Upper lobe of left lung (tissue), 6 donors: ENCODE data around the gene SORL1. TPM values are rescaled to one million over a fixed set of nuclear protein-coding genes. Genes with fewer than 3 reads are reported as not detected.

Source experiments
- ATAC-seq, 2 donors: fragments of 200-7000 bp; cut with Tn5 transposase; one replicate each; pipeline ENCODE4 v1.9.1; 2022; ENCODE audit warnings: mild to moderate bottlenecking in 2 of 2, moderate library complexity in 2 of 2; ENCODE audit not compliant: low FRiP score in 2 of 2
- DNase-seq, 2 donors: peaks; one replicate each; pipeline ENCODE4 v3.0.0-alpha.2; 2019 to 2020
- H3K27ac ChIP-seq, 4 donors: fragments of 200-600 bp; sonication (generic); one replicate each; pipeline ENCODE4 v1.5.1; 2016 to 2019
- H3K27me3 ChIP-seq, 4 donors: fragments of 200-600 bp; sonication (generic); one replicate each; pipeline ENCODE4 v1.5.1; 2017 to 2019
- H3K36me3 ChIP-seq, 4 donors: fragments of 200-600 bp; sonication (generic); one replicate each; pipeline ENCODE4 v1.5.1; 2016 to 2019
- H3K4me1 ChIP-seq, 4 donors: fragments of 200-600 bp; sonication (generic); one replicate each; pipeline ENCODE4 v1.5.1; 2018 to 2019
- H3K4me3 ChIP-seq, 4 donors: fragments of 200-600 bp; sonication (generic); one replicate each; pipeline ENCODE4 v1.5.1; 2017 to 2019; ENCODE audit warnings: mild to moderate bottlenecking in 2 of 4, moderate library complexity in 1 of 4
- H3K9me3 ChIP-seq, 4 donors: fragments of 200-600 bp; sonication (generic); one replicate each; pipeline ENCODE4 v1.5.1; 2018 to 2019
- EP300 ChIP-seq, 4 donors: sonication (generic); formaldehyde crosslinking; IDR thresholded peaks; one replicate each; pipeline ENCODE4 v1.5.1; 2017; ENCODE audit warnings: antibody characterized with exemption in 4 of 4, control low read depth in 2 of 4
- POLR2A ChIP-seq, 4 donors: fragments of 450-650 bp; IDR thresholded peaks; one replicate each; pipeline ENCODE4 v1.5.1; 2016 to 2017; ENCODE audit warnings: antibody characterized with exemption in 4 of 4, mild to moderate bottlenecking in 2 of 4
- POLR2AphosphoS5 ChIP-seq, 2 donors: sonication (generic); formaldehyde crosslinking; IDR thresholded peaks; one replicate each; pipeline ENCODE4 v1.5.1; 2017; ENCODE audit warnings: antibody characterized with exemption in 2 of 2
- WGBS, 2 donors: methylation state at CpG; one replicate each; pipeline ENCODE4 v1.1.5; 2017 to 2018; 5-methylcytosine and 5-hydroxymethylcytosine counted together
- total RNA-seq, 6 donors: library from RNA; depleted of rRNA in 4 of 6; stranded (reverse); fragments of >200 nt in 4 of 6; gene quantifications; one replicate each; pipeline versions ENCODE4 v1.1.0 to v1.2.1, GENCODE V29; 2016 to 2021
- TF ChIP-seq, protein P1 (sequence below), 6 experiments: fragments of 450-650 bp in 4 of 6; fragments of 200-600 bp in 2 of 6; sonication (generic) in 2 of 6; IDR thresholded peaks; one replicate each; pipeline ENCODE4 v1.5.1; 2016 to 2019; ENCODE audit warnings: antibody characterized with exemption in 6 of 6
- donor health status: DM: no; HTN: no; CAD: no; lungs with moderate emphysema.
- donor health status: DM: no; HTN: yes; CAD: no; lungs with severe emphysema.

Gene SORL1
- total RNA-seq, 6 donors from 2014 or later: 33.3 to 85.9 (median 67.2) TPM

DNA sequence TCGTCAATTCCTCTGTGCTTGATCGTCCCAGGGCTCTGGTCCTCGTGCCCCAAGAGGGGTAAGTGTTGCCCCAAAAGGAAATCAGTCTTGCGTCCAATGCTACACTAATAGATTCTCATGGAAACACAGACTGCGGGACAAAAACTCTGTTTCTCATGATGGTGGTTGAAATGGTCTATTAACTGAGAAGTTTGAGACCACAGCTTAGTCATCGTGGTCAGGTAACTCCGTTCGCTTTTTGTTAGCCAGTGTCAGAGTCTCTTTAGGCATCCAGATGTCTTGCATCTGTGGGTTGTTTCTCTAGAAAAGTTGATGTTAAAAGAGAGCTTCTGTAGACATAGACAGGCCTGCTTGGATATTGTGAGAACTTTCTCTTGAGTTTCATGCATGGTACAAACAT is 105.2 kb downstream of the SORL1 start:
- H3K27me3 ChIP-seq: no peaks in the 10 kb centered on the region
- WGBS, 2 donors: 74% methylated on average over 8 of the region's 8 CpGs
- no peak for ATAC-seq
- H3K27ac ChIP-seq: no peak overlapping the region
- TF ChIP-seq, protein P1, sequence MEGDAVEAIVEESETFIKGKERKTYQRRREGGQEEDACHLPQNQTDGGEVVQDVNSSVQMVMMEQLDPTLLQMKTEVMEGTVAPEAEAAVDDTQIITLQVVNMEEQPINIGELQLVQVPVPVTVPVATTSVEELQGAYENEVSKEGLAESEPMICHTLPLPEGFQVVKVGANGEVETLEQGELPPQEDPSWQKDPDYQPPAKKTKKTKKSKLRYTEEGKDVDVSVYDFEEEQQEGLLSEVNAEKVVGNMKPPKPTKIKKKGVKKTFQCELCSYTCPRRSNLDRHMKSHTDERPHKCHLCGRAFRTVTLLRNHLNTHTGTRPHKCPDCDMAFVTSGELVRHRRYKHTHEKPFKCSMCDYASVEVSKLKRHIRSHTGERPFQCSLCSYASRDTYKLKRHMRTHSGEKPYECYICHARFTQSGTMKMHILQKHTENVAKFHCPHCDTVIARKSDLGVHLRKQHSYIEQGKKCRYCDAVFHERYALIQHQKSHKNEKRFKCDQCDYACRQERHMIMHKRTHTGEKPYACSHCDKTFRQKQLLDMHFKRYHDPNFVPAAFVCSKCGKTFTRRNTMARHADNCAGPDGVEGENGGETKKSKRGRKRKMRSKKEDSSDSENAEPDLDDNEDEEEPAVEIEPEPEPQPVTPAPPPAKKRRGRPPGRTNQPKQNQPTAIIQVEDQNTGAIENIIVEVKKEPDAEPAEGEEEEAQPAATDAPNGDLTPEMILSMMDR (IDR thresholded peaks at IDR 0.05): no peak
- TF ChIP-seq POLR2A (IDR thresholded peaks at IDR 0.05): no peak
- no peak for TF ChIP-seq EP300 (IDR thresholded peaks at IDR 0.05)
- TF ChIP-seq POLR2AphosphoS5 (IDR thresholded peaks at IDR 0.05): no peak
- DNase-seq: no peak
- H3K4me1 ChIP-seq: no peaks in the 10 kb centered on the region
- peaks cover 10 to 34% (median 18%) of the 10 kb centered on the region in 4 donors for H3K36me3 ChIP-seq
- H3K4me3 ChIP-seq: no peak overlapping the region
- no peaks in the 10 kb centered on the region for H3K9me3 ChIP-seq

- no peaks in the 10 kb centered on the region for H3K9me3 ChIP-seq
- H3K27me3 ChIP-seq: no peaks in the 10 kb centered on the region
- H3K27ac ChIP-seq: no peak overlapping the region
- no peak overlapping the region for H3K4me3 ChIP-seq
- 81 to 91% methylated on average over 6 of the region's 6 CpGs for WGBS, 2 donors
- H3K4me1 ChIP-seq: peaks cover 0 to 8% (median 3%) of the 10 kb centered on the region in 4 donors
- TF ChIP-seq EP300 (IDR thresholded peaks at IDR 0.05) (no peak), POLR2AphosphoS5 (IDR thresholded peaks at IDR 0.05) (no peak), POLR2A (IDR thresholded peaks at IDR 0.05) (no peak)
- TF ChIP-seq, protein P1 (IDR thresholded peaks at IDR 0.05): no peak
- ATAC-seq (no peak), DNase-seq (no peak)
- peaks cover 6 to 32% (median 12%) of the 10 kb centered on the region in 4 donors for H3K36me3 ChIP-seq
Observed at GRCh38 chr11:121559606-121560200, 107.6 kb downstream of the SORL1 start.

DNA sequence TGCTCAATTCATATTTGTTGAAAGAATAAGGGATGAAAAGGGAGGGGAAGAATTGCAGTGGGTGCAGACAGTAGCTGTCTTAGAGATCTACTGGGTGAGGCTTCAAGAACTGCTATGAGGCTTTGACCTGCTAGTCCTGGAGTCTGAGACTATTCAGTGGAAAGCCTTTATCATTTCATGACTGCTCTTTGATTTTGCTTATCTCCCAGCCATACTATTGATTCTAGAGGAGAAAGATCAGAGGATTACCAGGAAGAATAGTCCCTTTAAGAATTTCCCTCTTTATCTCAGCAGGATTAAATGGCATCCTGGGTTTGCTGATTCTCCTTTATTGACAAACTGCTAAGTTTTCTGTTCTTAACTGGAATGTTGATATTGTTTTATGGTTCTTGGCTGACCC is 108.1 kb downstream of the SORL1 start:
- no peak for DNase-seq
- H3K4me3 ChIP-seq: no peak overlapping the region
- peaks cover 0 to 8% (median 3%) of the 10 kb centered on the region in 4 donors for H3K4me1 ChIP-seq
- H3K36me3 ChIP-seq: peaks cover 6 to 32% (median 12%) of the 10 kb centered on the region in 4 donors
- no peak for ATAC-seq
- no peaks in the 10 kb centered on the region for H3K9me3 ChIP-seq
- no peaks in the 10 kb centered on the region for H3K27me3 ChIP-seq
- H3K27ac ChIP-seq: no peak overlapping the region
- no peak for TF ChIP-seq POLR2AphosphoS5 (IDR thresholded peaks at IDR 0.05)
- TF ChIP-seq EP300 (IDR thresholded peaks at IDR 0.05): no peak
- TF ChIP-seq POLR2A (IDR thresholded peaks at IDR 0.05): no peak
- TF ChIP-seq, protein P1 (IDR thresholded peaks at IDR 0.05): no peak

- 63 to 79% methylated on average over 5 of the region's 5 CpGs for whole genome bisulfite sequencing, 2 donors
- peaks cover 6 to 27% (median 12%) of the 10 kb centered on the region in 4 donors for H3K36me3 ChIP-seq
Observed at GRCh38 chr11:121561240-121561639, 109.1 kb downstream of the SORL1 start.

More at GRCh38 chr11:121561240-121561639, 109.1 kb downstream of the SORL1 start:
- no peak for TF ChIP-seq POLR2A (IDR thresholded peaks at IDR 0.05)
- no peak for TF ChIP-seq EP300 (IDR thresholded peaks at IDR 0.05)
- TF ChIP-seq POLR2AphosphoS5 (IDR thresholded peaks at IDR 0.05): no peak
- TF ChIP-seq, protein P1 (IDR thresholded peaks at IDR 0.05): no peak
- ATAC-seq: no peak
- Histone ChIP-seq H3K27ac (no peak overlapping the region), H3K27me3 (no peaks in the 10 kb centered on the region), H3K4me3 (no peak overlapping the region), H3K4me1 (peaks cover 0 to 8% (median 3%) of the 10 kb centered on the region in 4 donors), H3K9me3 (no peaks in the 10 kb centered on the region)
- DNase-seq: no peak
